Middle frontal gyrus (tissue), 1 donor: ENCODE results near the gene HUS1B.

Source experiments
- DNase-seq: peaks from one replicate; pipeline ENCODE4 v3.0.0-alpha.2; 2015; ENCODE audit warnings: low spot score; ENCODE audit errors: extremely low spot score

The HUS1B gene

DNA sequence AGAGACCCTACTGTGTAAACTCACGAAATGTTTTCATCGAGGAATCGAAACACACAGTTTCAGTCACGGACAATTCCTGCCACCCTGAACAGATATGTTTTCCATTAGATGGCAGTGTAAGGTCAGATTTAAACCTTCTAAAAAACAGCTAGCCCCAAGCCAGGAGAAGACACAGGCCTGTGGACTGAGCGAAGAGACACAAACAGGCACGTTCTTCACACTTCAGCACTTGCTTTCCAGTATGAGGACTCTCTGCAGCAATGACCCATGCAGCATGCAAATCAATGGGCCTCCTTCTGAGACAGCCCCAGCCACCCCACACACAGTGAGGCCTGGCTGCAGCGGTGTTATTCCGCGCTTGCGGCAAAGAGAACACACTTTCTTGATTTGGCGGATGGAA lies 31.9 kb downstream of the HUS1B start:
- DNase-seq, result no peak

DNA sequence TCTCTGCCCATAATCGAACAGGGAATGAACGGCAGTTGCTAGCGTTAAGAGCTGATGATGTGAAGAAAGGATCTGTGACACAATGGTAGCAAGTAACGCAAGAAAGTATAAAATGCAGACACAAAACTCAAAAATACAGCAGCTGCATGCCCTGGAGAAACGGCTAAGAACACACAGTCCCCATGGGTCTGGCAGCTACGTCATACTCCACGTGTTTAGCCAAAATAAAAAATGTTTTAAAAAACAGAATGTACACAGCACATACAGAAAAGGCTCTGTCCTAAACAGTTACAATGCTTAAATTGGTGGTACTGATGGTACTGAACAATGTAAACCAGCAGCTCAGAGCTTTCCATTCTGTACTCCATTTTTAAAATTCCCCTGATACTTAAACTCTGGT lies 34.4 kb downstream of the HUS1B start:
- no peak for DNase-seq

DNA sequence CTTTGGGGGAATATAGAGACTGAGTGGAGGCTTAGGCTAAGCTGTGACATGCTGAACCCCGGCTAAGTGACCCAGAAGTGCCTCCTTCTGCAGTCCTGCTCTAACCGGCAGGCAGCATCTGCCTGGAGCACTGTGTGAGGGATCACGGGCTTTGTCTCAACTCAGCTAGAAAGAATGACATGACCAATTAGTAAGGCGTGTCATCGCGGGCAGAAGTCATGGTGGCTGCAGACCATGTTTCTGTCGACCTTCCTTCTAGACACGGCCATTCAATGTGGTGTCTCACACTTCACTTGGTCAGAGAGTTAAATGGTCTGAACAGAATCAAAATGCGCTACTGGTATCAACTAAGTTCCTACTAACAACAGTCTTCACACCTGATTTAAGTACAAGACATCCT lies 35.0 kb downstream of the HUS1B start:
- DNase-seq, result no peak

DNA sequence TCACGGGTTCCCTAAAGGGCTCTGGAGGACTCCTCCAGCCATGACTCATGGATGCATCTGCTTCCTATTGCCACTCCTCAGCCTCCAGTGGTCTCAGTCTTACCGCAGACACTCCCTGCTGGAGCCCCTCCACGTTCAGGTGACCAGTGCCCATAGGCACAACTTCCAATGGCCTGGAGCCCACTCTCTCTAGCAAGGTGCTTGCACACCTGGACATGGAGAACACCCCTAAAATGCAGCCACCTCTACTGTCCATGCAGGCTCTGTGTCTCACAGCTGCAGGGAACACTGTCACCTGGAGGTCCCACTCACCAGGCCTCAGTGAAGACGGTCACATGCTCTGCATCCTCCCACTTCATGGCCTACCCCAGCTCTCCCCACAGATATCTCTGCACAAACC lies 36.0 kb downstream of the HUS1B start:
- no peak for DNase-seq

DNA sequence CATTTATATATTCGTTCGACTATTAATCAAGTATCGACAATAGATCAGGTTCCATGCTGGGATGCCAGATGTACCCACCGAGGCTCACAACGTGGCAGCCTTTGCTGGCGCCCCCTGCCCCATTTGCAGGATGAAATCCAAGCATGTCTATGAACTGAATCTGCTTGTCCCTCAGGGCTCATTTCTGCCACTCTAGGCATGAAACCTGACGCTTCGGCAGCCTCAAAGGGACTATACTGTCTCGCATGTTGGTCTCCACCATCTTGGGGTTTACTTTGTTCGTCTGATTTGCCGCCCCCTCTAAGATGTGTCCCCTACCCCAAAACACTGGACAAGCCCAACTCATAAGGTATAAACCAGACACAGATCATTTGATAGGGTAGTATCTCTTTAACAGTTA lies 36.7 kb downstream of the HUS1B start:
- DNase-seq, result no peak

DNA sequence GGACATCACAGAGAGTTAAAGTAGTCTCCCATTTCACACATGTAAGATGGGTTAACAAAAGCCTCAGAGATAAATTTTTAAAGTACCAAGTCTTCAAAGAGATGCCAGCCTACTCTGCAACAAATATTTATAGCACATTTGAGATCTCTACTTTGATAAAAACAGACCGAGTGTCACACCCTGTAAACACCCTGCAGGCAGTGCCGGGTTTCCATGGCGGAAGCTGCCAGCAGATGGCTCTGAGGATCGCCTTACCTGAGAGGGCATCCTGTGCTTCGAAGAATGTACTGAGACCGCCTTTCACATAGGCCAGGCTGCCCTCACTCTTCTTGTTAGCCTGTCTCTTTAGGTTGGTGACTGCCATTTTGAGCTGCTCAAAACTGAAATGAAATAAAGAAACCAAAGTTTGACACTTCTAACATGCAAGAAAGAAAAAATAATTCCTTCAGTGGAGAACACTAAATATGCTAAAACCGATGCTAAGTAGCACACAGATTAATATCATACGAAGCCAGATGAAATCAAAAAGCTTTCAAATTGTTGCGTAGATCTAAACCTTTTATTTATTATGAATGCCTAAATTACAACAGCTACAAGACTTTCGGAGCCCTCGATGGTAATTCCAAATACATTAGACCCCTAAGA lies 39.3 kb downstream of the HUS1B start:
- no peak for DNase-seq

DNA sequence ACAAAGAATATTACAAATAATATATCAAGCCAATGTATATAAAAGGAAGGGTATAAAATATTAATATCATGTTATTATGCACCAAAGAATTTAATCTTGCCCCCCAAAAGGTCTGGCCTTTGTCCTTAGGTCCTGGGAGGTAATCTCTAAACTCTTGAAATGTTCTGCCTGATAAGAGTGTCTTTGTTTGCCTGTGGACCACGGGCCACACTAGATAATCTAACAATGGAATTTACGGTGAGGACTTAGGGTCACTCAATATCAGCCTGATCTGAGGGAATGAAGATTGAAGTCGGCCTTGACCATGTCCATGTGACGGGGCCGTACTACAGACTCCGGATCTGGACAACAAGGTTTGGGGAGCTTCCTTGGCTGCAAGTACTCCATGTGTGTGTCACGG lies 42.9 kb downstream of the HUS1B start:
- no peak for DNase-seq

DNA sequence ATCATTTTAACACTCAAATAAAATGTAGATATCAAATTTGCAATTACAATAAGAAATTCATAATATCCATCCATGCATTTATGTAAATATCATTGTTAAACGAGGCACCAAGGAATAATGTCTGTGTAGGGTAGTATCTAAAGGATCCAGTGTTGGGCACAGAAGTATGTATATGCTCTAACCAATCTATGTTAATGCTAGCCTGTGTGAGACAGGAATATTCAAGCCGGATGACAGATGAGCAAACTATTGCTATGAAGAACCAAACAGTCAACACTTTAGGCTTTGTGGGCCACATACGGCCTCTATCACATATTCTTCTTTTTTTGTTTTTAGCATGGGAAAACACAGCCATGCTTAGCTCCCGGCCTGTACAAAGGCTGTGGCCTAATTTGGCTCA lies 45.0 kb downstream of the HUS1B start:
- no peak for DNase-seq

DNA sequence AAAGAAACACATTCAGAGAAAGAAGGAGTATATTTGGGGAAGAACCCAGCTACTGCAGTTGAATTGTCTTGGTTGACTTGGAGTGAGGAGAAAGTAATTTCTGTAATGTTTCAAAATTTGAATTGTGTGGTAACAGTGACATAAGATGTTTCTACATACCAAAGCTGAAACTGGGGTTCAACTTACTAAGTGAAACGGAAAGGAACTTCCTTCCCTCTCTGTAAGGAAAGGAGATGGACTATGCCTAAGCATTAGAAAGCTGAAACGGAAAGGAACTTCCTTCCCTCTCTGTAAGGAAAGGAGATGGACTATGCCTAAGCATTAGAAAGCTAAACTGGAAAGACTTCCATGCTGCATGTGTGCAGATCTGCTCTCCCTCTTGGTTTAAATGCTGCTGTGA lies 46.0 kb downstream of the HUS1B start:
- no peak for DNase-seq

DNA sequence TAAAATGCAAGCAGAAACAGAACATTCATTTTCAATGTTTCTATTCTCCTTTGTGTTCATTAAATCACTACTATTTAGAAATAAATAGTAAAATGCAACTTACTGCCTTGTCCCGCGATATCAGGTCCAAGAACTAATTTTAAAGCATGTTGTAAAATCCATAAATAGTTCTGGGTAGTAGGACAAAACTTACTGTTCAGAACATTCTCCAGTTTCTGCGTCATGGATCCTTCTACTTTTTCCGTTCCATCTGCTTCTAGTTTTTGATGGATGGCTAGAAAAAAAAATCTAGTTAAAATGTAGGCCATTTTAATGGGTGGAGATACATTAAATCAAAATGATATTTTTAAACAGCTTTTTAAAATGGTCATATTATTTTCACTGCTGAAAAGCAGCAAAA lies 47.0 kb downstream of the HUS1B start:
- DNase-seq, result no peak

DNA sequence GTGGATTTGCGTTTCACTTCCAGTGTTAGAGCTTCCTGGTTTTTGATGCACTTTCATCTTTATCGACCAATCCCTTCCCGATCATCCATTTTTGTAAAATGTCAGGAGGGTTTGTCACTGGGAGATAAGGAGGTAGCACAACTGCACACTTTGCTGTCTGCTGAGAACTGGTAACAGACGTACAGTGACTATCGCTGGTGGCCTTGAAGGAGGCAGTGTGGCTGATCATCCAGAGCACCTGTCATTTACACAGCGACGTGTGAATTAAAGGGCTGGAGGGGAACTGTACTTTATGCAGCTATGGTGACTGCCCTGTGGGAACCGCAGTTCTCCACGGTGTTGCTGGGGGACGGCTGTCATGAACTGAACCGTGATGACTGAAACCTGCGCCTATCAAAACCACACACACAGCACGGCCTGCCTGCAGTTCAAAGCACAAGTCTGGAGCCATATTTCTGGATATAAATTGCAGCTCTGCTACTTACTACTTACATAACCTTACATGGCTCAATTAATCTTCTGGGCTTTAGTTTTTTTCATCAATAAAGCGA lies 50.0 kb downstream of the HUS1B start:
- DNase-seq, result no peak
